GM10847 (cell line): ENCODE data around the gene GNS.

Source experiments
- POLR2A ChIP-seq: IDR thresholded peaks from 2 replicates; pipeline ENCODE4 v1.6.1; 2011; ENCODE audit not compliant: insufficient read length; ENCODE audit errors: extremely low read depth

GNS gene

GRCh38 chr12:64759035-64759894, at the start of gene GNS:
Gene GNS, minus strand, starts transcription at chr12:64759406. Its CDS starts 130 bp downstream, at chr12:64759276.
- peak; percentile 28 for TF ChIP-seq POLR2A

DNA sequence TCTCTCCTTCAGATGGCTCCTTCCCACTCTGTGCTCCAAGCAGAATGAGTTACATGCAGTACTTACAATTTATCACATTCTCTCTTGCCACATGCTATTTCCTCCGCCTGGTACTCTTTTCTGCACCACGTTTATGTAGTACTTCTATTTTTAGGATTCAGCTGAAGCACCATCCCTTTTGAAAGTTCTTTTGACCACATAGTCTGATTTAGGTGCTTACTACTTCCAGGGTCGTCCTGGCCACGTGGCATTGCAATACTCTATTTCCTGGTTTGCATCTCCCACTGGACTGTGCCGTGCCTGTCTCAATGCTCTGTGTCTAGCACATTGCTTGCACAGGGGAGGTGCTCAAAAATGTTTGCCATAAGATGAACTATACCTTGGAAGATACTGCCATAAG, 48.9 kb upstream of the GNS start:
- TF ChIP-seq POLR2A, result no peak

- TF ChIP-seq POLR2A, result no peak
Measured at GRCh38 chr12:64806593-64807460, 47.6 kb upstream of the GNS start.

DNA sequence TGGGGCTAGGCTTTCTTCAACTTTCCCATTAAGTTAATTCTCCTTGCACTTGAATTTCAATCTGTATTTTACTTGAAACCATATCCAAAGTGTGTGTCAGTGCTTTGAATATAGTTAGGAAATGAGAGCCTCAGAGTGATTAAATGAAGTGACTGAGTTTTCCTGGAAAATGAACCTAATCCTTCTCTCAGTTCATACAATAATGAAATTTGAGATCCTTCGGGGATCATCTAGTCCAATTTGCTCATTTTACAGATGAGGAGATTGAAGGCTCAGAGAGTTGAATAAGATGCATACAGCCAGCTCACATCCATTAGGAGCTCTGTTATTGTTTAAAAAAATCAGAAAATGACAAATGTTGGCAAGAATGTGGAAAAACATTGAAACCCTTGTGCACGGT, 47.0 kb upstream of the GNS start:
- no peak for TF ChIP-seq POLR2A

DNA sequence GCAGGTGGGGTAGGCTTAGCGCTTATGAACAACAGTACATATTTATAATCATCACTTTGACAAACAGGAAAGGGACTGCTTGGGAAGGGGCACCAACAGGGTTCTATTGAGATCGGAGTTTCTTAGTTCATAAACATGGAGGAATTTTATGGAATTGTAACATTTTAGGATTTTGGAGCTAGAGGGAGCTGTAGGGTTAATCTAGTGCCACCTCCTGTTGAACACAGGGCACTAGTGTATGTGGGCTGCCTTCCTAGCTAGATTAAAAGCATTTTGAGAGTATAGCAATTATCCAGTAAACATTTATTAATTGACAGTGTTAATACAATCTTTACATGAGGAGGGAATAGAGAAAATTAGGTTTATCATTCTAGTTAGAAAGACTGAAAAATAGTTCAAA, 42.2 kb upstream of the GNS start:
- TF ChIP-seq POLR2A, result no peak

DNA sequence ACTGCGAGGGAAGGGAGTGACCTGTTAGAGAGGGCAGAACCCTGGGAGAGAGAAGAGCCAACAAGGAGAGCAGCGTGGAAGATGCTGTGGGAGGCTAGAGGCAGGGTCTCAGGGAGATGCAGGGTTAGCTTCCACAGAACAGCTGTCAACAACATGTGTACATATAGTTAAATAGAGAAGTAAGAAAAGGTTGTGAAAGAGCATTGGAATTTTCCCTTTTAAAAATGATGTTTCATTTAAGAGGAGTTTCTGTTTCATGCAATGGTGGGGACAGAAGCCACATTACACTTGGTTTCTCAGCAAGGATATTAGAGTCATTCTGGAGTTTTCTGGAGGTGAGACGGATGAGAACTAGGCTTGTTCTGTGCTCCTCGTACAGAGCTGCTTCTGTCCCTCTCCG, 41.4 kb upstream of the GNS start:
- TF ChIP-seq POLR2A, result no peak

- TF ChIP-seq POLR2A, result no peak
Measured at GRCh38 chr12:64798165-64798564, 39.0 kb upstream of the GNS start.

GRCh38 chr12:64797156-64797555, 38.0 kb upstream of the GNS start:
- no peak for TF ChIP-seq POLR2A

DNA sequence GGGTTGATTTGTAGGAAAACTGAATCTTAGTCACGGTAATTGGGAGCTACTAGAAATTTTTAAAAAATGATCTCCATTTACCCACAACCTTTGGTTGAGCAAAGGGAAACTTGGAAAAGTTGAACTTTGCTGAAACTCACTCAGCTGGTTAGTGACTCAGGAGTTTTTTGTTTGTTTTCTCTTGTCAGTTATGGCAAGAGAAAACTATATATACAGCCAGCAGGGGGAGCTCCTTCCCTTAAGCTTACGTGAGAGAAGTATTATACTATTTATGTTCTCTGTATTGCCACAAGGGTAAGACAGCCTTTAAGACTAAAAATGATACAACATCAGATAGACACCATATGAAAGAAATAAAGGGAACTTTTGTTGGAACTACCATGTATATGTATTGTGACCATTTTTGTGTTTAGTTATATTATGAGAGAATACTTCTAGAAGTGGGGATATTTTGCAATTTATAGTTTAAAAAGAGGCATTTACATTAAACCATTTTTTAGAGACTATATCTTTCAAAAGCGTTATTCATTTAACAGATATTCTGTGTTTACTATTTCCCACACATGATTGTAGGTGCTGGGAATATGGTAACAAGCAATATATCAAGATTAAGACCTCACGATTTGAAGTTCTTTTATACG, 37.1 kb upstream of the GNS start:
- no peak for TF ChIP-seq POLR2A

DNA sequence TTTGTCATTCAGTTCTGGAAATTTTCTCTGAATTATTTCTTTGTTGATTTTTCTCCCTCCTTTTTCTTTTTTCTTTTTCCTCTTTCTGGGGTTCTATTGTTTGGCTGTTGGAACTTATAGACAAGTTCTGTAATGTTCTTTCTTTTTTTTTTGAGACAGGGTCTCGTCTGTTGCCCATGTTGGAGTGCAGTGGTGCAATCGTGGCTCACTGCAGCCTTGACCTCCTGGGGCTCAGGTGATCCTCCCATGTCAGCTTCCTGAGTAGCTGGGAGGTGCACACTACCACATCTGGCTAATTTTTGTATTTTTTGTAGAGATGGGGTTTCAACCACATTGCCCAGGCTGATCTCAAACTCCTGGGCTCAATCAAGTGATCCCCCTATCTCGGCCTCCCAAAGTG, 35.1 kb upstream of the GNS start:
- no peak for TF ChIP-seq POLR2A

DNA sequence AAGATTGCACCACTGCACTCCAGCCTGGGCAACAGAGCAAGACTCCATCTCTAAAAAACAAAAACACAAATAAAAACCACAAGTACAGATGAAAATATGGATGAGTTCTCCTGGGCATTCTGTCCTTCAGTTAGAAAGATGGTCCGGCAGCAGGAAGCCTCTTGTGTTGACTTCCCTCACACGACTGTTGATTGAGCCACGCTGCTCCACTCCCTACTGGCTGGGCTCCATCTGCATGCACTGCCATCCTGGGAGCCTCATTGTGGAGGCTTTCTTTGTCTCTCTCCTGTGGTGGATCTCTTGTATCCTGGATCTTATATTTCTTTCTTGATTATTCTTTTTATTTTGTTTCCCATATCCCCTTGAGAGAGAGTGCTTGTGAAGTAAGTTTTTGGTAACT, 34.4 kb upstream of the GNS start:
- no peak for TF ChIP-seq POLR2A

GRCh38 chr12:64792128-64792527, 32.9 kb upstream of the GNS start:
- no peak for TF ChIP-seq POLR2A

GRCh38 chr12:64791036-64791435, 31.8 kb upstream of the GNS start:
- no peak for TF ChIP-seq POLR2A

DNA sequence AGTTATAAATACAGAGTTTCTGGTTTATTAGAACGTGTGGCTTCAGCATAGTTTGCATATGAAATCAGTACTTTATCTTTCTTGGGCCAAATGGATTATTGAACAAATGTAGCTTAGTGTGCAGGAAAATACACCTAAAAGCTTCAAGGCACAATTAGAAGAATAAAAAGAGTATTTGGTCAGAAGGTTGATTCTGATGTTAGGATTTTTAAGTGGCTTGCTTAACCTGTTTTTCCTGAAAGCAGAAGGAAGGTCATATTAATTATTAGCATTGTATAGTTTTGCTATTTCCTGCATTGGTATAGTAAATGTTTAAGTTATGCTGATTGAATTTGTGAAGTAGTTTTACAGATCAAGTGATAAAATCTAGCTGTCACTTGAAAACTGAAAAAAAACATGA, 31.0 kb upstream of the GNS start:
- TF ChIP-seq POLR2A, result no peak

GRCh38 chr12:64785838-64786237, 26.6 kb upstream of the GNS start:
- TF ChIP-seq POLR2A, result no peak

DNA sequence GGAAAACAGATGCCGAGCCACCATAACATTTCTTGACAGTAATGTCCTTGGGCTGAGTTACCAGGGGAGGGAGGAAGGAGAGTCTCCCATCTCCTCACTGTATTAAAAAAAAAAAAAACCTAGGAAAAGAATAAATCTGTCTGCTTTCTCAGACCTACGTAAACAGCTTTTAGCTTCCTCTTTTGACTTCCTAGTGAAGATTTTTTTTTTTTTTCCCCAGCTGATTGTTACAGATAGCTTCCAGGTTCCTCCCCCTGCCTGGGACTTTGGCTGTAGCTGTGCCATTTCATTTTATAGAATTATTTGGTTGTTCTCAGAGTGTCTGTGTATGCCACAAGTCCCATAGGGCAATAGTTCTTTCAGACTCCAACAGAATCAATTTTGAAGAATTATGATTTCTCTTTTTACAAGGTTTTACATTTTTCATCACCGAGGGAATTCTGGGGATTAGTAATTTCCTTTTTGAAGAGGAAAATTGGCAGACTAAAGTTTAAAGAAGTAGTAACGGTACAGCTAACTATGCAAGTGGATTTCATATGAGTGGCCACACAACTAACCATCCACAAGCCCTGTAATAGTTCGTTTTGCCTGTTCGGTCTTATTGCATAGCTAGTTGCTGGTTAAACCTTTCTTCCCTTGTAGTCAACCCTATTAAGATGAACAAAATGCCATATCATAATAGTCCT, 23.1 kb upstream of the GNS start:
- TF ChIP-seq POLR2A, result no peak
